OCI-LY3 (cell line): Measurements from ENCODE around the gene GLB1L.

Experiments
- EZH2phosphoT487 ChIP-seq: fragments of 200-600 bp; shearing (Covaris generic); IDR thresholded peaks from 2 replicates; pipeline ENCODE4 v1.6.1; 2018; ENCODE audit warnings: antibody characterized with exemption, mixed run types, low read depth
- TF ChIP-seq, protein P1 (sequence below): fragments of 200-600, 300-600 bp; sonication (generic); IDR thresholded peaks from 2 replicates; pipeline ENCODE4 v1.5.1; 2014; ENCODE audit warnings: antibody characterized with exemption, low read length, low read depth

DNA sequence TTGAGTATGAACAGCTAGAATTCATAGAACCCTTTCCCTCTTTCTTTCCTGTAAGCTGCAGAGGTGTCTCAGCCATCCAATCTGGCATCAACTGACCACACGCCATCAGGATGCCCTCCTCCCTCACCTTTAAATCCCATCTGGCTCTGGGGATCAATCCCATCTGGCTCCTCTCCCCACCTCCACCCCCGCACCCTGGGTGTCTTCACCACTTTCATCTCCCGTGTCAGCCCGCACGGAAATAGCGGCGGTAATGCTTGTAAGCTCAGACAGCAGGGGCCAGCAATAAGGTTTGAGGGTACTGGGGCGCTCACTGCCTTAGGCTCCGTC, 7.3 kb upstream of the GLB1L start:
- TF ChIP-seq, protein P1, sequence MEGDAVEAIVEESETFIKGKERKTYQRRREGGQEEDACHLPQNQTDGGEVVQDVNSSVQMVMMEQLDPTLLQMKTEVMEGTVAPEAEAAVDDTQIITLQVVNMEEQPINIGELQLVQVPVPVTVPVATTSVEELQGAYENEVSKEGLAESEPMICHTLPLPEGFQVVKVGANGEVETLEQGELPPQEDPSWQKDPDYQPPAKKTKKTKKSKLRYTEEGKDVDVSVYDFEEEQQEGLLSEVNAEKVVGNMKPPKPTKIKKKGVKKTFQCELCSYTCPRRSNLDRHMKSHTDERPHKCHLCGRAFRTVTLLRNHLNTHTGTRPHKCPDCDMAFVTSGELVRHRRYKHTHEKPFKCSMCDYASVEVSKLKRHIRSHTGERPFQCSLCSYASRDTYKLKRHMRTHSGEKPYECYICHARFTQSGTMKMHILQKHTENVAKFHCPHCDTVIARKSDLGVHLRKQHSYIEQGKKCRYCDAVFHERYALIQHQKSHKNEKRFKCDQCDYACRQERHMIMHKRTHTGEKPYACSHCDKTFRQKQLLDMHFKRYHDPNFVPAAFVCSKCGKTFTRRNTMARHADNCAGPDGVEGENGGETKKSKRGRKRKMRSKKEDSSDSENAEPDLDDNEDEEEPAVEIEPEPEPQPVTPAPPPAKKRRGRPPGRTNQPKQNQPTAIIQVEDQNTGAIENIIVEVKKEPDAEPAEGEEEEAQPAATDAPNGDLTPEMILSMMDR, result no peak
- no peak for TF ChIP-seq EZH2phosphoT487
